Inflammatory macrophage treated with lipopolysaccharide for 1 hour (primary cell): Measurements from ENCODE around the gene TTC22.

ENCODE experiments used
- DNase-seq, 2 donors: peaks; one replicate each; pipeline ENCODE4 v3.0.0-alpha.2; 2020 to 2022

Gene TTC22

DNA sequence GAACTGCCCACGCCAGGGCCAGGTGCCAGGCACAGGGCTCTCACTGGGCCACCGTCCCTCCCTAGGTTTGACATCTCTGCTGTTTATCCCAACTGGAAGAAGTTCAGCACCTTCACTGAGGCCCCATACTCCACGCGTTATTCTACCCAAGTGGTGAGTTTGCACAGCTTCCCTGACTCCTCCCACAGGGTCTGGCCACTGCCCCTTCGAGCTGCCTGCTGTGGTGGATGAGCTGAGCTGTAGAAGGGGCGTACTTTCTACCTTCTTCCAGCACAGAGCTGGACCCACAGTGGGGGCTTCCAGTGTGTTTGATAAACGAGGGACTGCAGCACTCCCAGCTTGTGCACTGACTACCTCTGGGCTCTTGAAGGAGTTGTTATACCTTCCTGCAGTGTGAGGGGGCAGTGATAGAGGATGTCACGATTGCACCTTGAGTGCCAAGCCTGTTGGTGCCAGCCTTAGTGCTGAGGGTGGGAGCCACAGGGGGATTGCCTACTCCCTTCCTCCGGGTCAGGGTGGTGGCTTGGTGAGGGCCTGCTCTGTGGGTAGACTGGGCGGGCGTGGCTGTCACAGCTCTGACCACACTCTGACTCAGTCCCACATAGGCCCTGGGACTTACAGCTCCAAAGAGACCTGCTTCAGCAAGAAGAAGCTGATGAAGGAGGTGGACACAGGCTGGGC is 5.9 kb upstream of the TTC22 start:
- DNase-seq, result peak; percentile 30 to 56

- no peak for DNase-seq
These were observed 4.9 kb upstream of the TTC22 start for GRCh38 chr1:54805981-54806381.

DNA sequence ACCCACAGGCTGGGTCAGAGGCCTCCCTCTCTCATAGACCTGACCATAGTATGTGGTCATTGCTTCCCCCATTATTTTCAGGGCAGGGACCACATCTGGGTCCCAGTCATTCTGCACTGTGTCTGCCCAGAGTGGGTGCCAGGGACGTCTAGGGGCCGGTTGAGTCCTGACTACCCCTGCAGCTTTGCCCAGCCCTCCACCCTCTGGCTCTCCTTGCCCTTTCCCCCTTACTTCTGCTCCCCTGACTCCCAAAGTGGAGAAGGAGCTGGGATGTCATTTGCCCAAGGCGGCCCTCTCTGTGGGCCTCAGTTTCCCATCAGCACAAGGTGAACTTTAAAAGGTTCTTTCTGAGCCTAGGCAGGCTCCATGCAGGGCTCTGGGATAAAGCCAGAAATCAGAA is 4.3 kb upstream of the TTC22 start:
- DNase-seq, result no peak

GRCh38 chr1:54804471-54805132 is 3.5 kb upstream of the TTC22 start:
- DNase-seq, result peak; percentile 23 to 27

- no peak for DNase-seq
These were observed 2.8 kb upstream of the TTC22 start for GRCh38 chr1:54803761-54804470.

- DNase-seq, result no peak
These were observed 853 bp downstream of the TTC22 start for GRCh38 chr1:54800041-54800898.

DNA sequence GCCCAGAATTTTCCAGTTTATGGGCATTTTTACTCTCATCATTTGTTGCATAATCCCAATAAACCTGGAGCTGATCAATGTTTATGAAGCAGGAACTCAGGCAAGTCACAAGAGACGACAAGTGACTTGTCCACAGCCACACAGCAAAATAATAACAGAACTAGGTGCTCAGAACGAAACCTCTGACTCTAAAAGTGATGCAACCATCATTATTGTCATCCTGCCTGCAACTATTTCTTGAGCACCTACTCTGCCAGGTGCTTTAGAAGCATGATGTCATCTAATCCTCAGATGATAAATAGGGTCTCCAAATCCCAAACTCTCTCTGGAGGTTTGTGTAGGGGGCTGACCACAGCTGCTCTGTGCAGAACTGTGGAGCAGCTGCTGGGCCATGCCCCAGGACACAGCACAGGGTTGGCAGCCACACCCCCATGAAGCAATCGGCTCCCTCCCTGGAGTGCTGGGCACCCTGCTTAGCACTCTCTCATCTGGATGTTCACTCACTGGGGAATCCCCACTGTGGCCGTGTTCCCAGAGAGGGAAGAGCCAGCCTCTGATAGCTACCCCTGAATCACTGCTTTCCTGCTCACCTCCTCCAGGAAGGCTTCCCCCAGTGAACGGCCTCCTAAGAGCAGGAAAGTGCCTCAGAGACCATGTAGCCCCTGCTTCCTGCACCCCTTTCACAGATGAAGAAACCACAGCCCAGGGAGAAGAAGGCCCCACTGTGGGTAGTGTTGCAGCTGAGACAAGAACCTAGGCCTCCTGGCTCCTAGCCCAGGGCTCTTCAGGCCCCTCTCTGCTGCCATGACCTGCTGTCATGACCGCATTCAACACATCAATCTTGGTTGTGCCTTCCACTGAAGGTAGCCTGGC is 2.1 kb downstream of the TTC22 start:
- peak; percentile 61 to 62 for DNase-seq

- DNase-seq, result no peak
These were observed 2.9 kb downstream of the TTC22 start for GRCh38 chr1:54798206-54798605.

DNA sequence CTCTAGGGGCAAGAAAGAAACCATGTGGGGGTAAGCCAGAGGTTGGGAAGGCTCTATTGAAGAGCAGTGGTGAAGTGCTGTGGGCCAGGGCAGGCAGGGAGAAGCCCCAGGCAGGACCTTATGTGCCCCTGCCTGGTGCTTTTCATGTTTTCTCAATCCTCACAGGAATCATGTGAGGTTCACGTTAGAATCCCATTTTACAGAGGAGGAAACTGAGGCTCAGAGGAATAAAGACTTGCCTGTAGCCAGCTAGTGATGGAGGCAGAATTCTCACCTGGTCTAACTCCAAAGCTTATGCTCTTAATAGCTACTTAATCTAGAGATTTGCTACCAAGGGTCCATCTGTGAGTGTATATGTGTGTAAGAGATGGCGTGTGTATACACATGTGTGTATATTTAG is 4.2 kb downstream of the TTC22 start:
- no peak for DNase-seq

DNA sequence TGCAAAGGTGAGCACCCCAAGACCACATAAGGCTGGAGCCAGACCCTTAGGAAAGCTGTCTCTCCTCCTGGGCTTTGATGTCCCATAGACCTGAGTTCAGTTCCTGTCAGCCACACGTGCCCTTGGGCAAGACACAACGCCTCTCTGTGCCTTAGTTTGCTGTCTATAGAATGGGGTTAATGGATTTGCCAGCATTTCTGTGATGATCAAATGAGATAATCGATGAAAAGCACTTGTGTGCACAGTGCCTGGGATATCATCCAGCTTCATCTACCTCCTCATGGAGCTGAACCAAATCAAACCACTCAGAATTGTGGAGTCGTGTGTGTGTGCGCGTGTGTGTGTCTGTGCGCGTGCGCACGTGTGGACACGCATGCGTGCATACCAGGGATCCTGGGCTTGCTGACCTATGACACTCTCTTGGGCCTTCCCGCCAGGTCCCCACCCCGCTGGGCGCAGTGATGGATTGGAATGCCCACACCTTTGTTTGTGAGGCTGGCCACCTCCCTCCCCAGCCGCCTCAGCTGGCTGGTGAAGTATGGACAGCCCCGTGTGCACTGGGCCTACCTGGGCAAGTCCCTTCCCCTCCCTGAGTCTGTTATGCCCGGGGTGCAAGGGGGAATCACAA is 5.2 kb downstream of the TTC22 start:
- DNase-seq, result no peak

GRCh38 chr1:54795356-54795665 is 5.8 kb downstream of the TTC22 start:
- DNase-seq, result no peak

DNA sequence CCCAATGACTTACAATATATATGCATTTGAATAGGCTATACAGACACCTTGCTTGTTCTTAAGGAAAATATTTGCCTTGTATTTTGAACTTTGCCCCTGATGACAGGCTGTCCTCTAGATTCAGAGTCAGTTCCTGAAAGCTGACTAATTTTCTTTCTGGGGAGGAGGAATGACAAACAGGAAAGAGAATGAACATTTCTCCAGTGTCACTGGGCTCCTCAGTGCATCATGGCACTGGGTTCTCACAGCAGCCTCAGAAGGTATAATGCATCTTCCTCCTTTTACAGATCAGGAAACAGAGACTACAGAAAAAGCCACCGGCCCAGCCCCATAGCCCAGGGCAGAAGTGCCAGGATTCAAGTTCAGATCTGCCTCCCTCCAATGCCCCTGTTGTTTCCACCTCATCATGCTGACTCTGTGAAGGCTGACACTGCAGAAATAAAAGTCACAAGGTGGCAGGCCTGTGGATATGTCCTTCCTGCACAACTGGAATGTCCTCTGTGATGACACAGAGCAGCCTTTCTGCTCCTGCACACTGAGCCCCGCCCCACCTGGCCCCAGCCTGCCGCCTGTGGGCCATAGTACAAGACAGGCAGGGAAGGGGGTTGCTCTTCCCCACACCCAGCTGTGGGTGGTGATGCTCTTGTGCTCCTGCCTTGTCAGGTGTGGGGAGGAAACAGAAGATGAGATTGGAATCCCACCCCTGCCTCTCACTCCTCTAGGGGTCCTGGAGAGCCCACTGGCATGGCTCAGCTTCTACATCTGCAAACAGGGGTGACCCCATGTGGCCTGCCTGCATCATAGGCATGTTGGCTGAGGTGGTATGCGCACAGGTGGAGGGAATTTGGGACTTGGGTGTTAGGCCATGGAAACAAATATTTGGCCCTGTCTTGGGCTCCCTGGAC is 6.4 kb downstream of the TTC22 start:
- DNase-seq, result peak; percentile 4 to 31

GRCh38 chr1:54792686-54793282 is 8.3 kb downstream of the TTC22 start:
- no peak for DNase-seq

GRCh38 chr1:54791880-54792522 is 9.1 kb downstream of the TTC22 start:
- peak; percentile 29 to 84 for DNase-seq

DNA sequence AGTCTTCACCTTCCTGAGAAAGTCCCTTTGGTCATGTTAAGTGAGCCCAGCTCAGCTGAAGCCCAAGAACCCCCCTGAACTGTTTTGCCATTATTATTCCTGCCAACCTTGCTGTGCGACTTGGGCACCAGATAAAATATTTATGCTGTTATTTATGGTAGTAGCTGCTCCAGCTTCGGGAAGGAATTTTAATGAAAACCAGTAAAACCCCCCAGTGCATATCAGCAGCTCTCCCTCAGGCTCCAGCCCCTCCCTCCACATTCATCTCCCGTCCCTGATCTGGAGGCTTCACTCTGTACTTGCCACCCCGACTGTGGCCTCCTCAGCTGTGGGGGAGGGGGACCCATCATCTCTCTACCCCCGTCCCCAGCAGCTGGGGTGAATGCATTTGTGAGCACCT is 12.7 kb downstream of the TTC22 start:
- DNase-seq, result no peak

- DNase-seq, result no peak
These were observed 13.5 kb downstream of the TTC22 start for GRCh38 chr1:54787604-54788003.

- DNase-seq, result no peak
These were observed 14.3 kb downstream of the TTC22 start for GRCh38 chr1:54786778-54787177.

DNA sequence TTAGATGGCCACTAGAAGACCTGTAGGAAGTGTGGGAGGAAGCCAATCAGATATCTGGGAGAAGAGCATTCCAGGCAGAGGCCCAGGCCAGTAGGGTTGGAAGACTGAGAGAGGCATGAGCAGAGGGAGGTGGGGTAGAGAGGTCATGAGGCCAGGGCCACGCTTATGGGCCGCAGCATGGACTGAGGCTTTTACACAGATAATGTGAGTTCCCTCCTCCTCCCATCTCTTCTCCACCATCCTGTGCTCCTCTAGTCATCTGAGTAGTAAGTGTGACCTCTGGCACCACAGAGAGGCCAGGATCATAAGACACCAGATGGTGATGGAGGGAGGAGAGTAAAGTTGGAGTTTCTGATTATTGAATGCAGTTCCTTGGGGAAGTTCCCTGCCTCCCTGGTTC is 17.1 kb downstream of the TTC22 start:
- no peak for DNase-seq

DNA sequence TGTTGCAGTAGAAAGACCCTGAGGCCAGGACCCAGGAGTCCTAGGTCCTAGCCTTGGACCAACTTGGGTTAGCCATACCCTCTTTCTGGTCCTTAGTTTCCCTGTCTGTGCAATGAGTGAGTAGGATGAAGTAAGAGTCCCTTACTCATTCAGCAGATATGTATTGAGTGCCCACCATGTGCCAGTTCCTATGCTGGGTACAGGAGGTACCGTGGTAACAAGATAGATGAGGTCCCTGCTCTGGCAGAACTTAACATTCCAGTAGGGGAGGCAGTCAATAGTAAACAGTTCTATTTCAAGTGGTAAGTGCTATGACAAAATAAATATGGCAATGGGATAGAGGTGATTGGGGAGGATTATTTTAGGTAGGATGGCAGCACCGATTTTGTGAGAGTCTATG is 18.5 kb downstream of the TTC22 start:
- DNase-seq, result no peak

GRCh38 chr1:54782156-54782555 is 19.0 kb downstream of the TTC22 start:
- no peak for DNase-seq
